Posterior cingulate gyrus (tissue), 11 donors: Measurements from ENCODE around the gene NHLRC4.

Source experiments
- DNase-seq, 10 donors: peaks; one replicate each; pipeline versions ENCODE4 v3.0.0 to v3.0.0-alpha.2; 2020 to 2021; ENCODE audit warnings: mixed read lengths in 3 of 10
- intact Hi-C: fragments of 100-400 bp; cut with DNase I; formaldehyde crosslinking; loops from one replicate; pipeline ENCODE4 v1.15.1; 2023

Gene NHLRC4

DNA sequence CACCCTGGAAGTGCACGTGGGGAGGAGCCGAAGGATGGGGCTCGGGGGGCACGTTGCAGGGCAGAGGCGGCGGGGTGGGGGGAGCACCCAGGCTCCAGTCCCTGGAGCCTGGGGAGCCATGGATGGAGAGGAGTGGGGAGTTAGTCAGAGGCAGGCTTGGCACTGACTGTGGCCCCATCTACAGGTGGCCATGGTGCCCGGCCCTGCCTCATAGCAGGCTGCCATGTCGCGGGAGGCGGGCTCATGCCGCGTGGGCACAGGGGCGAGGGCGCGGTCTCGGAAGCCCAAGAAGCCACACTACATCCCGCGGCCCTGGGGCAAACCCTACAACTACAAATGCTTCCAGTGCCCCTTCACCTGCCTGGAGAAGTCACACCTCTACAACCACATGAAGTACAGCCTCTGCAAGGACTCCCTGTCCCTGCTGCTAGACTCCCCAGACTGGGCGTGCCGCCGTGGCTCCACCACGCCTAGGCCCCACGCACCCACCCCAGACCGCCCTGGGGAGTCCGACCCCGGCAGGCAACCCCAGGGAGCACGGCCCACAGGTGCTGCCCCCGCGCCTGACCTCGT, 3.6 kb upstream of the NHLRC4 start:
- intact Hi-C loops: no loop called here
- no peak for DNase-seq

DNA sequence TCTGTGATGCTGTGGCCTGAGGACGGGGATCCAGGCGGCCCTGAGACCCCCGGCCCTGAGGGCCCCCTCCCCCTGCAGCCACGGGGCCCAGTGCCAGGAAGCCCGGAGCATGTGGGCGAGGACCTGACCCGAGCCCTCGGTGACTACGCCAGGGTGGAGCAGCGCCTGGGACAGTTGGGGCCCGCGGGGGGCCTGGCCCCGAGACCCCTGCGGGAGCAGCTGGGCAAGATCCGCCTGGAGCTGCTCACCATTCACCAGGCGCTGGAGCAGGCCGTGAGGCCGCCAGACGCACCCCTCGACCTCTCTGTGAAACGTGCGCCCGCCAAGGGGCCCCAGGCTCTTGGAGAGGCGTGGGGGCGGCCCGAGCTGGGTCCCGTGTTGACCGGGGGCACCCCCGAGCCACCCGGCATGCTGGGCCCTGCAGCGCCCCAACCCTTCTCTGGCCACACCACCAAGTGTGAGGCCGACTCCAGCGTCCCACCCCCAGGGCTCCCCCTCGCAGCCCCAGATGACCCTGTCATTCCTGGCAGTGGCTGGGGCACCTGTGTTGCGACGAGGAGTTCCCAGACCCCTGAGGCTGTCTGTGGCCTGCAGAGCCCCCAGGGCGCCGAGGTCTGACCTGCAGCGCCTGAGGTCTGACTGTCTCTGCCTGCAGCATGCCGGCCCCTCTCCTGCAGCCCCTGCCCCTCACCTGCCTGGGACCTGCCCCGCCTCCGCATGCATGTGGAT, 2.0 kb upstream of the NHLRC4 start:
- intact Hi-C loops: no loop called here
- DNase-seq: no peak

GRCh38 chr16:565419-566330, 1.1 kb upstream of the NHLRC4 start:
- intact Hi-C loops: no loop called here
- DNase-seq: no peak

DNA sequence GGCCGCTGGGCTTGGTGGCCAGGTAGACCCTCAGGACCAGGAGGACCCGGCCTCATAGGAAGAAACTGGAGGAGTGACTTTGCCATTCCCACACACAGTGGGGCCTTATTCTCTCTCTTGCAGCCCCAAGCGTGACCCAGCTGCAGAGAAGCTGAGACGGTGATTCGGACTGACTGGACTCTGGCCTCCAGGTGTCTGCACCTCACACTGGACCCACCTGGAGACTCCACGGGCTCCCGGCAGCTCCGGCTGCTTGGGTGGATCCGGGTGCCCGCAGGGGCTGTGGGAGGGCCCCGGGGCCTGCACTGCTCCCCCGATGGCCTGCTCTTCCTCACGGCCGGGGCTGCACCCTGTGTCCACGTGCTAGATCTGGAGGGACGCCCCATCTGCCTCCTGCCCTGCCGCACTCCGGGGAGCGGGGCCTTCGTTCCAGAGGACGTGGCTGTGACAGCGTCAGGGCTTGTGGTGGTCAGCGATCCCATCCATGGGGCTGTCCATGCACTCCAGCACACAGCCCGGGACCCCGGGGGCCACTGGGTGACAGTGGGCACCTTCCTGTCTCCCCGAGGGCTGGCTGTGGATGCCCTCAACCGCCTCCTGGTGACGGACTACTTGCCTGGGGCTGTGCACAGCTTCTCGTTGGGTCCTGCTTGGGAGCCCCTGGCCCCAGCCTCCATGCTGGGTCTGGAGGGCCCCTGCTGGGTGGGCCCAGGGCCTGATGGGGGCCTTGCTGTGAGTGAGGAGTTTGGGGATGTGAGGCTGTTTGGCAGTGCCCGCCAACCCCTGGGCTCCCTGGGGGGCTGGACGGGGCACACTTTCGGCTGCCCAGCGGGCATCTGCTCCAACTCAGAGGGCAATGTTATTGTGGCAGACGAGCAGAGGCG, 810 bp downstream of the NHLRC4 start:
- intact Hi-C loops: no loop called here
- no peak for DNase-seq

DNA sequence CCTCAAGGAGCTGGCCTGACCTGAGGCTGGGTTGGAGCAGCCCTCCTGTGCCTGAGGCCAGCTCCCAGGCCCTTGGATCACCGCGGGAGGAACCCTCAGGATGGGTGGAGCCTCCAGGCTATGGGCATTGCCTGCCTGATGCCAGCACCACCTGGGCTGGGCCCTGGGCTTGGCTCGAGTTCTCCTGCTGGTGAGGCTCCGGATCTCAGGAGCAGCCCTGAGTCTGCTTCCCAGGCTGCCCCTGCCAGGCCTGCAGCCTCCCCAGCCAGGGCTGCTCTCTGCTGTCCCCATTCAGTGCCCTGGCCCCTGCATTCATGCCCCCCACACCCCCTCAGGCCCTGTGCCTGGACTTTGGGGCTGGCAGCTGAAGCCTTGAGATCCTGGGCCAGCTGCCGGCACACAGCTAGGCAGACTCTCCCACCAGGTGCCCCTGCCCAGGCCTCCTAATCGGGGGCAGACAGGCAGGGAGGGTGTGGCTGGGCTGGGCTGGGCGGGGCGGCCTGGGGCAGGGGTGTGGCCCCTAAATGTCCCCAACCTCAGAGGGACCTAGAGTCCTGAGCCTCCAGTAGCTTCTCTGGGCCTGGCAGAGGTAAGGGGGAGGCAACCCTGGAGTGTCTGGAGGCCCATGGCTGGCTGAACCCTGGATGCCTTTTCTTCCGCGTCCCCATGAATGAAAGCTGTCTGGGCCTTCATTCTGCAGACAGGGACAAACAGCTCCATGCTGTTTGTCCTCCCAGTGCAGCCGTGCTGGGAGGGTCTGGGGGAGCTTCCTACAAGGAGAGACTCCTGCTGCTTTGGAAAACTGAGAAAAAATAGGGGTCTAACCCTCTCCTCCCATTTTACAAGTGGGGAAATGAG, 1.8 kb downstream of the NHLRC4 start:
- no peak for DNase-seq
- intact Hi-C loops: no loop called here

DNA sequence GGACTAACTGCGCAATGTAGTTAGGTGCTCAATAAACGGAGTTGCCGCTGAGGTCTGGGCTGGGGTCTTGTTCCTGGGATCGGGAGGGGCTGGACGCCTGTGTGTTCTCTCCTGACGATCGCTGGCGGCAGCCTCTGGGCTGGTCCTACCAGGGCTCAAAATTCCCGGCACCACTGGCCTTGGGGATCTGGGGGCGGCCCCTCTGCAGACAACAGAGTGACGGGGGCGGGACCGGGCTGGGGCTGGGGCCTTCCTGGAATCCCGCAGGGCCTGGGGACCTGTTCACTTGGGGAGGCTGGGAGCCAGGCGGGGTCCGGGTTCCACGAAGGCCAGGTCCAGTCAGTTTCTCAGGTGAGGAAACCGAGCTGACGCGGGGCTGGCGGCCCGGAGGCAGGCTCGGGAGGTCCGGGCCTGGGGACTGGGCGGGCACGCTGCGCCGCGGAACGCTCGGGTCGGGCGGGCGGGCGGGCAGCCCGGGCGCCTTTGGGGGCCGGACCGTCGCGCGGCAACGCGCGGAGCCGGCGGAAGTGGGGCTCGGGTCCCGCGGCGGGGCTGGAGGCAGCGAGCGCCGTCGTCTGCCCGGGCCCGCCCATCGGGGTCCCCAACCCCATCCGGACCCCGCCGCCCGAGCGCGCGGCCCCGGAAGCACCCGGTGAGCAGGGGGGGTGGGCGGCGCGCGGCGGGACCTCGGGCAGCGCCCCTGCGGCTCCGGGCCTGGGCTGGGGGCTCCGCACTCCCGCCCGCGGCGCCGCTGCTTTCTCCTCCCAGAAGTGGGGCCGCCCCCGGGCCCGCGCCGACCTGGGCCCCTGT, 2.8 kb downstream of the NHLRC4 start, which contains the start of gene PIGQ:
TSS of gene PIGQ (plus strand) at position 524 of the 810 bp plus-strand sequence. CDS start 4,107 bp downstream, outside the sequence.
- intact Hi-C loops: no loop called here
- DNase-seq: peak; percentile 36 to 94 (median 65)

DNA sequence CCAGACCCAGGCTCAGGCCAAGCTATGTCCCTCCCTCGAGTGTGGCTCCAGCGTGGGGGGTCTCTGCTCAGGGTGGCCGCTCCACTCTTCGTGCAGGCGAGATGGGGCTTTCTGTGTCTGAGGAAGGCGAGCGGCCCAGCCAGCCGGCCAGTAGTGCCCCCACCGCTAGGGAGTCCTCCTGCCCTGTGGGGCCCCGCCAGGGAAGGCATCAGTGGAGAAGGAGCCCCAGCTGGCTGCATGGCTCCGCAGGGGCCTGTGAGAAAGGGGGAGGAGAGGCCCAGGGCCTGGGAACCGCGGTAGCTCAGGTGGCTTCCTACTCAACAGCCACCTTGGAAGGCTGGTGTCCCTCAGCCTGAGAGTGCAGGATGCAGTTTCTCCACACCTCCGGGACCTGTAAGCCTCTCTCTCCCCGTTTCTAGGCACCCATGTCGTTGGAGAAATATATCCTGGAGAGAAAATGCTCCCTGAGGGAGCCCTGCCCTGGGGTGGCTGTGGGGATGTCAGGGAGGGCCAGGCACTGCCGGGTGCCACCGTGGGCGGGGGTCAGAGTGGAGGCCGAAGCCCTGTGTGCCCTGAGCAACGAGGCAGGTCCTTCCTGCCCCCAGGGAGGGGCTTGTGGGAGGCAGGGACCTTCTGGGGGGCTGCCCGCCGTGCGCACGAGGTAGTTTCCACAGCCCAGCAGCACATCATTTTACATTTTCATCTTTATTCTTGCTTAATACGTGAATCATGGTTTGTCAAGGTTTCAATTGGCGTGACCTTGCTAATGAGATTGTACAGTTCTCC, 6.3 kb downstream of the NHLRC4 start:
- DNase-seq: no peak
- intact Hi-C loops: no loop called here

GRCh38 chr16:574021-574760, 7.4 kb downstream of the NHLRC4 start:
- intact Hi-C loops: no loop called here
- no peak for DNase-seq

- intact Hi-C loops: no loop called here
- DNase-seq: no peak
Measured at GRCh38 chr16:575354-576196, 8.8 kb downstream of the NHLRC4 start.

- intact Hi-C loops: no loop called here
- DNase-seq: no peak
Measured at GRCh38 chr16:576197-576822, 9.5 kb downstream of the NHLRC4 start.

DNA sequence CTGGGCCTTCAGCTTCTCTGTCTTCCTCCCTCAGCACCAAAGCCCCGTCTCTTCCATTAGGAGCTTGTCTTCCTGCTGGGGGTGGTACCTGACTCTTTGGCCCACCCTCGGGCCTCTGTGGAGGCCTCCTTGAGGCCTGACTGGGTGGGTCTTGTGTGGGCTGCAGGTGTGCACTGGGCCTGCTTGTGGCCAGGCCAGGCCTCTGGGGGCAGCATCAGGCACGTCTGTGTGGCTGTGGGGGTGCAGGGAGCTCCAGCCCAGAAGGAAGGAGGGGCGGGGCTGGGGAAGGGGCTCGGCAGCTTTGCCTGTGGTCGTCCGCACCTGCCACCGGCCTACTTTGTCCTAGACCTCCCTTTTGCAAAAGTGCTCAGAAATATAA, 10.0 kb downstream of the NHLRC4 start:
- intact Hi-C loops: no loop called here
- DNase-seq: no peak

GRCh38 chr16:577796-578195, 11.0 kb downstream of the NHLRC4 start:
- DNase-seq: no peak
- intact Hi-C loops: no loop called here

DNA sequence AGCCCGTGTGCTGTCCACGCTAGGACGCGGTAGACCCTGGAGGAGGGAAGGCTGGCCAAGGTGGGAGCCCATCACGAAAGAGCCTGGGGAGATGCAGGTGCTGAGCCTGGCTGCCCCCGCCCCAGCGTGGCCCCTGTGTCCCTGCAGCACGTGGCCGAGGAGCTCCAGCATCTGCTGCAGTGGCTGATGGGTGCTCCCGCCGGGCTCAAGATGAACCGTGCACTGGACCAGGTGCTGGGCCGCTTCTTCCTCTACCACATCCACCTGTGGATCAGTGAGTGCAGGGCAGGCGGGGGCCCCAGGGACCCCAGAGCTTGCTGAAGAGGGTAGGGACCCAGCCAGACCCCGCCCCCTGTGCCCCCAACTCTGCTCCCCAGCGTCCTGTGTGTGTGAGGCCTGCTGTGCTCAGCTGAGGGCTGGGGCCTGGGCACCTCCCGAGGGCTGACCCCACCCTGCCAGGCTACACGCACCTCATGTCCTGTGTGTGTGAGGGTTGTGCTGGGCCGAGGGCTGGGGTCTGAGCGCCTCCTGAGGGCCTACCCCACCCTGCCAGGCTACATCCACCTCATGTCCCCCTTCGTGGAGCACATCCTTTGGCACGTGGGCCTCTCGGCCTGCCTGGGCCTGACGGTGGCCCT, 11.5 kb downstream of the NHLRC4 start:
- intact Hi-C loops: no loop called here
- no peak for DNase-seq

DNA sequence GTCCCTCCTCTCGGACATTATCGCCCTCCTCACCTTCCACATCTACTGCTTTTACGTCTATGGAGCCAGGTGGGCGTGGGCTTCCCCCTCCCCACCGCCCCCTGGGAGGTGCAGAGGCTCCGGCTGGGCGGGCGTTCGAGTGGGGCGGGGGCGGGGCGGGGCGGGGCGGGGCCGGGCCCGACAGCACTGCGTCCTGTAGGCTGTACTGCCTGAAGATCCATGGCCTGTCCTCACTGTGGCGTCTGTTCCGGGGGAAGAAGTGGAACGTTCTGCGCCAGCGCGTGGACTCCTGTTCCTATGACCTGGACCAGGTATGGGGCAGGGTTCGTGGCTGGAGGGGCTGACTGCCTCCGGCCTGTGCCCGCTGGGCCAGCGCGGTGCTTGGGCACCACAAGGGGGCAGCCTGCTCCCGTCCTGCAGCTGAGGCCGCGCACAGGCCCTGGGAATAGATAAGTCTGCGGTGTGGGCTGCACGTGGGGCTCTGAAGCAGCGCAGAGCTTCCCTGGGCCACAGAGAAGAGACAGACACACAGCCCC, 12.1 kb downstream of the NHLRC4 start:
- intact Hi-C loops: no loop called here
- DNase-seq: peak in 9 of 10 donors; percentile 42 to 95 (median 56)
